HepG2 (cell line): ENCODE measurements around the gene PYGO2. TPM values are rescaled to one million over a fixed set of nuclear protein-coding genes. Genes with fewer than 3 reads are reported as not detected.

Source experiments
- CCDC6 ChIP-seq: sonication (generic); formaldehyde crosslinking; IDR thresholded peaks from 2 replicates; pipeline ENCODE4 v1.8.1; 2022; ENCODE audit warnings: mild to moderate bottlenecking, missing genetic modification reagents, moderate library complexity
- CREM ChIP-seq, 2 experiments: sonication (generic) in 1 of 2; formaldehyde crosslinking in 1 of 2; IDR thresholded peaks; 2 replicates each; pipeline versions ENCODE4 v1.4.0 to v1.6.1; 2016 to 2020; ENCODE audit warnings: antibody characterized with exemption in 1 of 2, mild to moderate bottlenecking in 1 of 2, missing genetic modification reagents in 1 of 2
- HDAC6 ChIP-seq: fragments of 200-600 bp; sonication (generic); IDR thresholded peaks from 2 replicates; pipeline ENCODE4 v1.7.0; 2017; ENCODE audit warnings: mild to moderate bottlenecking, antibody characterized with exemption, low read length, low read depth
- HOXA3 ChIP-seq: sonication (generic); formaldehyde crosslinking; IDR thresholded peaks from 2 replicates; pipeline ENCODE4 v1.5.0; 2020; ENCODE audit warnings: missing genetic modification reagents
- KDM5A ChIP-seq: fragments of 200-600 bp; sonication (generic); IDR thresholded peaks from 2 replicates; pipeline ENCODE4 v1.7.0; 2018; ENCODE audit warnings: antibody characterized with exemption, mild to moderate bottlenecking, low read length, borderline replicate concordance
- KLF12 ChIP-seq: sonication (generic); formaldehyde crosslinking; IDR thresholded peaks from 2 replicates; pipeline ENCODE4 v1.4.0; 2020; ENCODE audit warnings: missing genetic modification reagents, borderline replicate concordance
- KLF9 ChIP-seq: IDR thresholded peaks from 2 replicates; pipeline ENCODE4 v1.6.1; 2016; ENCODE audit warnings: low read depth
- NFYC ChIP-seq: IDR thresholded peaks from 2 replicates; pipeline ENCODE4 v1.6.1; 2016; ENCODE audit warnings: missing genetic modification reagents, missing compliant biosample characterization
- RARG ChIP-seq: sonication (generic); formaldehyde crosslinking; IDR thresholded peaks from 2 replicates; pipeline ENCODE4 v1.4.0; 2020; ENCODE audit warnings: low read depth, mild to moderate bottlenecking, missing genetic modification reagents
- RXRA ChIP-seq: sonication (generic); formaldehyde crosslinking; IDR thresholded peaks from 2 replicates; pipeline ENCODE4 v1.5.1; 2020; ENCODE audit warnings: missing genetic modification reagents
- SMARCC2 ChIP-seq: fragments of 450-650 bp; IDR thresholded peaks from 2 replicates; pipeline ENCODE4 v1.6.1; 2017; ENCODE audit warnings: antibody characterized with exemption, mild to moderate bottlenecking
- SOX5 ChIP-seq: IDR thresholded peaks from 2 replicates; pipeline ENCODE4 v1.6.1; 2016; ENCODE audit warnings: borderline replicate concordance
- ZSCAN20 ChIP-seq: sonication (generic); formaldehyde crosslinking; IDR thresholded peaks from 2 replicates; pipeline ENCODE4 v1.4.0; 2020; ENCODE audit warnings: missing genetic modification reagents, mild to moderate bottlenecking, borderline replicate concordance
- polyA plus RNA-seq, 8 experiments: library from polyadenylated mRNA; depleted of rRNA in 3 of 8; stranded (reverse) in 7 of 8; unstranded in 1 of 8; fragments of >200 nt; fragmentation: Illumina TruSeq in 4 of 8; extraction: Trizol in 4 of 8; gene quantifications; 2 replicates each; pipeline versions ENCODE4 v1.2.1 to v1.2.3, GENCODE V29; 2011 to 2016; ENCODE audit warnings: low read depth in 4 of 8, missing spikeins in 1 of 8, mixed read lengths in 1 of 8; ENCODE audit not compliant: insufficient read depth in 1 of 8
- total RNA-seq, 5 experiments: library from RNA; depleted of rRNA; stranded (reverse); fragments of >200 nt; fragmentation: Illumina TruSeq; extraction: Trizol; gene quantifications; 2 replicates each; pipeline ENCODE4 v1.2.3, GENCODE V29; 2016; ENCODE audit warnings: low read depth in 1 of 5
- TF ChIP-seq, protein P1 (sequence below): sonication (generic); formaldehyde crosslinking; IDR thresholded peaks from 2 replicates; pipeline ENCODE4 v1.5.0; 2020; ENCODE audit warnings: mild to moderate bottlenecking, missing genetic modification reagents
- TF ChIP-seq, protein P2 (sequence below): sonication (generic); formaldehyde crosslinking; IDR thresholded peaks from 2 replicates; pipeline ENCODE4 v1.4.0; 2020; ENCODE audit warnings: mild to moderate bottlenecking, missing genetic modification reagents
- TF ChIP-seq, protein P3 (sequence below): sonication (generic); formaldehyde crosslinking; IDR thresholded peaks from 2 replicates; pipeline ENCODE4 v1.8.0; 2022; ENCODE audit warnings: mild to moderate bottlenecking, missing genetic modification reagents, moderate library complexity
- TF ChIP-seq, protein P4 (sequence below): sonication (generic); formaldehyde crosslinking; IDR thresholded peaks from 2 replicates; pipeline ENCODE4 v1.4.0; 2020; ENCODE audit warnings: missing genetic modification reagents, borderline replicate concordance
- TF ChIP-seq, protein P5 (sequence below): sonication (generic); formaldehyde crosslinking; IDR thresholded peaks from 2 replicates; pipeline ENCODE4 v1.4.0; 2020; ENCODE audit warnings: missing genetic modification reagents, mild to moderate bottlenecking, borderline replicate concordance

The PYGO2 gene
- total and polyA plus RNA-seq, 2 of the 13 experiments (the other 11 are each of a cell fraction or from before 2014, with no cell fraction given): 20.3 to 21.8 TPM

DNA sequence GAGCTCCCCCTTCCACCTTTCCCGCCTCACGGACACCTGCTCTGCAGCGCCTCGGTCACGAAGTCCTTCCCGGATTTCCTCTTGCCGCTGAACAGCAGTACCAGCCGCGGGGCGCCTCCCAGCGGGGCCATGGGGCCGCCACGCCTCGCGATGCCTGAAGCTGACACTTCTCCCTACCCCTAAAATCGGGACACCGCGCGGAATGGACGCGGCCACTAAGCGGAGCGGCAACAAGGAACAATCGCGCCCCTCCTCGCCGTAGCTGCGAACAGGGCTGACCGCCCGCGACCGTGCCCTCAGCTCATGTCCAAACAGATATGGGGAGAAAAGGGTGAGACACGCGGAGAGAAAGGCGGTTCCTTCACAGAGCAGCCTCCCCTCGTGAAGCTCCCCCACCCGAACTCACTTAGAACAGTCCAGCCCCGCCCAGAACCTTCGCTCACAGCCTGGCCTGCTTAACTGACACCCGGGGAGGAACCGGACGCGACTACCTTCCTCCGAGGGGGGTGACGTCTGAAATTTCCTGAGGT is 25.0 kb downstream of the PYGO2 start, which contains the start of gene PMVK (continued):
- TF ChIP-seq CCDC6 (peak; percentile 99), KLF9 (CRISPR knock-in tag) (peak; percentile 97), CREM (IDR thresholded peaks at IDR 0.05) (no peak), CREM (CRISPR knock-in tag; IDR thresholded peaks at IDR 0.05) (no peak), KLF12 (CRISPR knock-in tag) (peak; percentile 70), RARG (CRISPR knock-in tag) (peak; percentile 99), SMARCC2 (no peak), HOXA3 (CRISPR knock-in tag) (peak; percentile 95), KDM5A (no peak), HDAC6 (no peak), NFYC (peak; percentile 49; the same call in 1 of the 2 replicates), ZSCAN20 (peak; percentile 78; the same call in 1 of the 2 replicates), RXRA (CRISPR knock-in tag) (peak; percentile 89), SOX5 (CRISPR knock-in tag) (peak; percentile 79)
- TF ChIP-seq, protein P1, sequence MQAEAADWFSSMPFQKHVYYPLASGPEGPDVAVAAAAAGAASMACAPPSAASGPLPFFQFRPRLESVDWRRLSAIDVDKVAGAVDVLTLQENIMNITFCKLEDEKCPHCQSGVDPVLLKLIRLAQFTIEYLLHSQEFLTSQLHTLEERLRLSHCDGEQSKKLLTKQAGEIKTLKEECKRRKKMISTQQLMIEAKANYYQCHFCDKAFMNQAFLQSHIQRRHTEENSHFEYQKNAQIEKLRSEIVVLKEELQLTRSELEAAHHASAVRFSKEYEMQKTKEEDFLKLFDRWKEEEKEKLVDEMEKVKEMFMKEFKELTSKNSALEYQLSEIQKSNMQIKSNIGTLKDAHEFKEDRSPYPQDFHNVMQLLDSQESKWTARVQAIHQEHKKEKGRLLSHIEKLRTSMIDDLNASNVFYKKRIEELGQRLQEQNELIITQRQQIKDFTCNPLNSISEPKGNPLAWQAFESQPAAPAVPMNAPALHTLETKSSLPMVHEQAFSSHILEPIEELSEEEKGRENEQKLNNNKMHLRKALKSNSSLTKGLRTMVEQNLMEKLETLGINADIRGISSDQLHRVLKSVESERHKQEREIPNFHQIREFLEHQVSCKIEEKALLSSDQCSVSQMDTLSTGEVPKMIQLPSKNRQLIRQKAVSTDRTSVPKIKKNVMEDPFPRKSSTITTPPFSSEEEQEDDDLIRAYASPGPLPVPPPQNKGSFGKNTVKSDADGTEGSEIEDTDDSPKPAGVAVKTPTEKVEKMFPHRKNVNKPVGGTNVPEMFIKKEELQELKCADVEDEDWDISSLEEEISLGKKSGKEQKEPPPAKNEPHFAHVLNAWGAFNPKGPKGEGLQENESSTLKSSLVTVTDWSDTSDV: peak; percentile 99
- TF ChIP-seq, protein P2, sequence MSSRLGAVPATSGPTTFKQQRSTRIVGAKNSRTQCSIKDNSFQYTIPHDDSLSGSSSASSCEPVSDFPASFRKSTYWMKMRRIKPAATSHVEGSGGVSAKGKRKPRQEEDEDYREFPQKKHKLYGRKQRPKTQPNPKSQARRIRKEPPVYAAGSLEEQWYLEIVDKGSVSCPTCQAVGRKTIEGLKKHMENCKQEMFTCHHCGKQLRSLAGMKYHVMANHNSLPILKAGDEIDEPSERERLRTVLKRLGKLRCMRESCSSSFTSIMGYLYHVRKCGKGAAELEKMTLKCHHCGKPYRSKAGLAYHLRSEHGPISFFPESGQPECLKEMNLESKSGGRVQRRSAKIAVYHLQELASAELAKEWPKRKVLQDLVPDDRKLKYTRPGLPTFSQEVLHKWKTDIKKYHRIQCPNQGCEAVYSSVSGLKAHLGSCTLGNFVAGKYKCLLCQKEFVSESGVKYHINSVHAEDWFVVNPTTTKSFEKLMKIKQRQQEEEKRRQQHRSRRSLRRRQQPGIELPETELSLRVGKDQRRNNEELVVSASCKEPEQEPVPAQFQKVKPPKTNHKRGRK (CRISPR knock-in tag): no peak
- TF ChIP-seq, protein P3, sequence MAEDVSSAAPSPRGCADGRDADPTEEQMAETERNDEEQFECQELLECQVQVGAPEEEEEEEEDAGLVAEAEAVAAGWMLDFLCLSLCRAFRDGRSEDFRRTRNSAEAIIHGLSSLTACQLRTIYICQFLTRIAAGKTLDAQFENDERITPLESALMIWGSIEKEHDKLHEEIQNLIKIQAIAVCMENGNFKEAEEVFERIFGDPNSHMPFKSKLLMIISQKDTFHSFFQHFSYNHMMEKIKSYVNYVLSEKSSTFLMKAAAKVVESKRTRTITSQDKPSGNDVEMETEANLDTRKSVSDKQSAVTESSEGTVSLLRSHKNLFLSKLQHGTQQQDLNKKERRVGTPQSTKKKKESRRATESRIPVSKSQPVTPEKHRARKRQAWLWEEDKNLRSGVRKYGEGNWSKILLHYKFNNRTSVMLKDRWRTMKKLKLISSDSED (CRISPR knock-in tag): peak; percentile 99
- TF ChIP-seq, protein P4, sequence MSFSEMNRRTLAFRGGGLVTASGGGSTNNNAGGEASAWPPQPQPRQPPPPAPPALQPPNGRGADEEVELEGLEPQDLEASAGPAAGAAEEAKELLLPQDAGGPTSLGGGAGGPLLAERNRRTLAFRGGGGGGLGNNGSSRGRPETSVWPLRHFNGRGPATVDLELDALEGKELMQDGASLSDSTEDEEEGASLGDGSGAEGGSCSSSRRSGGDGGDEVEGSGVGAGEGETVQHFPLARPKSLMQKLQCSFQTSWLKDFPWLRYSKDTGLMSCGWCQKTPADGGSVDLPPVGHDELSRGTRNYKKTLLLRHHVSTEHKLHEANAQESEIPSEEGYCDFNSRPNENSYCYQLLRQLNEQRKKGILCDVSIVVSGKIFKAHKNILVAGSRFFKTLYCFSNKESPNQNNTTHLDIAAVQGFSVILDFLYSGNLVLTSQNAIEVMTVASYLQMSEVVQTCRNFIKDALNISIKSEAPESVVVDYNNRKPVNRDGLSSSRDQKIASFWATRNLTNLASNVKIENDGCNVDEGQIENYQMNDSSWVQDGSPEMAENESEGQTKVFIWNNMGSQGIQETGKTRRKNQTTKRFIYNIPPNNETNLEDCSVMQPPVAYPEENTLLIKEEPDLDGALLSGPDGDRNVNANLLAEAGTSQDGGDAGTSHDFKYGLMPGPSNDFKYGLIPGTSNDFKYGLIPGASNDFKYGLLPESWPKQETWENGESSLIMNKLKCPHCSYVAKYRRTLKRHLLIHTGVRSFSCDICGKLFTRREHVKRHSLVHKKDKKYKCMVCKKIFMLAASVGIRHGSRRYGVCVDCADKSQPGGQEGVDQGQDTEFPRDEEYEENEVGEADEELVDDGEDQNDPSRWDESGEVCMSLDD (CRISPR knock-in tag): peak; percentile 89; the same call in 1 of the 2 replicates
- TF ChIP-seq, protein P5, sequence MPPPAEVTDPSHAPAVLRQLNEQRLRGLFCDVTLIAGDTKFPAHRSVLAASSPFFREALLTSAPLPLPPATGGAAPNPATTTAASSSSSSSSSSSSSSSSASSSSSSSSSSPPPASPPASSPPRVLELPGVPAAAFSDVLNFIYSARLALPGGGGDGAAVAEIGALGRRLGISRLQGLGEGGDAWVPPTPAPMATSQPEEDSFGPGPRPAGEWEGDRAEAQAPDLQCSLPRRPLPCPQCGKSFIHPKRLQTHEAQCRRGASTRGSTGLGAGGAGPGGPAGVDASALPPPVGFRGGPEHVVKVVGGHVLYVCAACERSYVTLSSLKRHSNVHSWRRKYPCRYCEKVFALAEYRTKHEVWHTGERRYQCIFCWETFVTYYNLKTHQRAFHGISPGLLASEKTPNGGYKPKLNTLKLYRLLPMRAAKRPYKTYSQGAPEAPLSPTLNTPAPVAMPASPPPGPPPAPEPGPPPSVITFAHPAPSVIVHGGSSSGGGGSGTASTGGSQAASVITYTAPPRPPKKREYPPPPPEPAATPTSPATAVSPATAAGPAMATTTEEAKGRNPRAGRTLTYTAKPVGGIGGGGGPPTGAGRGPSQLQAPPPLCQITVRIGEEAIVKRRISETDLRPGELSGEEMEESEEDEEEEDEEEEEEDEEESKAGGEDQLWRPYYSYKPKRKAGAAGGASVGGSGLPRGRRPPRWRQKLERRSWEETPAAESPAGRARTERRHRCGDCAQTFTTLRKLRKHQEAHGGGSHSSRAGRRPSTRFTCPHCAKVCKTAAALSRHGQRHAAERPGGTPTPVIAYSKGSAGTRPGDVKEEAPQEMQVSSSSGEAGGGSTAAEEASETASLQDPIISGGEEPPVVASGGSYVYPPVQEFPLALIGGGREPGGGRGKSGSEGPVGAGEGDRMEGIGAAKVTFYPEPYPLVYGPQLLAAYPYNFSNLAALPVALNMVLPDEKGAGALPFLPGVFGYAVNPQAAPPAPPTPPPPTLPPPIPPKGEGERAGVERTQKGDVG (CRISPR knock-in tag): peak; percentile 87; the same call in 1 of the 2 replicates
